Stimulated activated CD4-positive, alpha-beta T cell treated with anti-CD3 and anti-CD28 coated beads, Interleukin-4, amount 100 ng/mL, for 24 hours (primary cell): ENCODE measurements around the gene ATP5F1E.
"Not testable (repeated sequence)": the region's sequence is repeated elsewhere in the genome, so short reads cannot be mapped to it uniquely, and the experiment has no call there.

Experiments used
- DNase-seq: peaks from one replicate; pipeline ENCODE4 v3.0.0-alpha.2; 2020

Gene ATP5F1E

DNA sequence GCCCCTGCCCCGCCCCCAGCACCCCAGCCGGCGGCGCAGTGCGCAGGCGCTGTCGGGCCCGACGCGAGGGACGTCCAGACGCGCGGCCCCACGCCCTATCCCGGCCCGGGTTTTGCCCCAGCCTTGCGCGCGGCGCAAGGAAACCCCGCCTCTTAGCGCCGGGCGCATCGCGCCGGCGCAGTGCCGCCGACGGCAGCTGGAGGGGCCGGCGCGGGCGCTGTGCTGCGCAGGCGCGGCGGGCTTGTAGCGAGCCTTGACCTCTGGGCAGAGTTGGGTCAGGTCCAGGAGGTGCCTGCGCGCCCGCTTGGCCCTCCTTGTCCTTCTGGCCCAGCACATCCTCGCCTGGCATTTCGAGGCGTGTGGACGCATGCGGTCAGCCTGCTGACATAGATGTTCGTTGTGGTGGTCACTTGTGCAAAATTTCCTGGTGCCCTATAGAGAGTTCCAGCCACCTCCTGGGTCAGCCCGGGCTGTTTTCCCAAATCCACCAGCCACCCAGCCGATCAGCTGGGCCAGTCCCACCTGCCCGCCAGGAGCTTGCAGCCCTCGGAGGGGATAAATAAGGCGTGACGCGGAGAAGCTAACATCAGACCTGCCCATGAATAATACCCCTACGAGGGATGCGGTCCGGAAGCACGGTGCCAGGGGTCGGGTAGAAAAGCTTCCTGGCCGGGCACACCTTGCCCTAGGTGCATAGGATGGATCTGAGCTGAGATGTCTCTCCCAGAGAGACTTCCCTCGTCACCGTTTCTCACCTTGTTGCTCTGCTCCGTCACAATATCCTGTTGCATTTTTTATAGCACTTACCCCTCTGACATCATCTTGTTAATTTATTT lies 10.9 kb upstream of the ATP5F1E start:
- peak; percentile 94 for DNase-seq

DNA sequence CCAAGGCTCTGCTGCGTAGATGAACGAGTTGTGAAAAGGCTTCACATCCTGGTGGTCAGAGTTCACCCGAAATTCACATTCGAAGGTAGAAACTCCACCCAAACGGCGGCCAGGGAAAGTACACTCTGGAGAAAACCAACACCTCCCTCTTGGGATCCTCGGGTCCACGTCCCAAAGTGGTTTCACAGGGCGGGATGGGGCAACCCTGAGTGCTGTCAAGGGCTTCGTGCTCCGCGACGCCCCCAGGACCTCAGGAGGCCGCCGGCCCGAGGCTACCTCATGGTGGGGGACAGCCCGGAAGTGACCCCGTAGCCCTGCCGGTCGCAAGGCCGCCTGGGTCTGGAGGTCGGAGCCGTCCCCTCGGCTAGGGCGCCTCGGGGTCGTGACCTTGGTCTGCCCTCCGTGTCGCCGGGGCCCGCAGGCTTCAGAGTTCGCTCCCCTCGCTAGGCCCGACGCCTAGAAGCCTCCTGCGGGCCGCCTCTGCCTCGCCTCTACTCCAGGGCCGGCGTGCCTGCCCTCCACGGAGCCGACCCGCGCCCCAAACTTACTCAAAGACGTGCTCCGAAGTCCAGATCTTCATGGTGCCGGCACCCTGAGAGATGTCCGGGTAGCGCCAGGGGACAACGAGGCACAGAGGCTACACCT lies 10.1 kb upstream of the ATP5F1E start, which contains the start of gene PRELID3B:
PRELID3B (minus strand) TSS at position 636 of the 645 bp plus-strand sequence; CDS start at position 580, 56 bp downstream.
- no peak for DNase-seq

DNA sequence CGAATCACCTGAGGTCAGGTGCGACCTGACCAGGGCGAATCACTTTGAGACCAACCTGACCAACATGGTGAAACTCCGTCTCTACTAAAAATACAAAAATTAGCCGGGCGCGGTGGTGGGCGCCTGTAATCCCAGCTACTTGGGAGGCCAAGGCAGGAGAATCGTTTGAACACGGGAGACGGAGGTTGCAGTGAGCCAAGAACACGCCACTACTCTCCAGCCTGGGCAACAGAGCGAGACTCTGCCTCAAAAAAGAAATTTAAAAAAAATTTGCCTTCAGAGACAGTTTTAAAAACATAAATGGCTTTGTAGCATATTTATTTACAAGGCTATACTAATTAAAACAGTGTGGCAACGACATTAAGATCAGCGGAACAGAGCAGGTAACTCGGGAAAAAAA lies 9.4 kb upstream of the ATP5F1E start:
- DNase-seq, result not testable (repeated sequence)

DNA sequence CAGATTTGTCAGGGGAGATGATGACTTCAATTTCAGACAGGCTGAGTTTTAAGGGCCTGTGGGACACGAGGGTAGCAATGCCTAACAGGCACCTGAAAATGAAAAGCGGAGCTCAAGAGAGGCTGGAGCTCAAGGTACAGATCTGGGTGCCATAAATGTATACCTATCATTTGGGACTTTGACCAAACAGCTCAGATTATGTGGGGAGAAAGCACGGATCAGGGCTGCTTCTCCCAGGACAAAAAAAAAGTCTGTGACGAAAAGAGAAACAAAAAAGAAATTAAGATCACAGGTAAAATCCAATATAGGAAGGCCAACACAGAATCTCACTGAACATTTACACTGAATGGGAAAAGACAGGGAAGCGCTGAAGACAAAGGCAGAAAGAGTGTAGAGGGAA lies 8.5 kb upstream of the ATP5F1E start:
- DNase-seq, result no peak

DNA sequence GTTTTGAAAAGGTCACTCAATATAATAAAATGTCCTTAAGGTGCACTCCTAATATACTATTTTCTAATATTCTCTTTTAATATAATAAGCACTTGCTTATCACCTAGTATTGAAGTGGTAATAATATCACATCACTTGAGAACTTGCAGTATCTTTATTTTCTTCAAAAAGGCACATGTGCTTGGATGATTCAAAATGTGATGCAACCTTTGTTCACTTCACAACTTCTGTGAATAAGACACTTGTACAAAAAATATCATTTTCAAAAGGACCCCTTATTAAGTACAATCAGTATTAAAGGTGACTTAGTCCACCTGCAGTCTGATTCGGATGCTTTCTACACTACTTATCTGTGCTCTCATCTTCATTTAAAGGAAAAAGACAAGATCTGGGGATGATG lies 7.1 kb upstream of the ATP5F1E start:
- DNase-seq, result no peak

DNA sequence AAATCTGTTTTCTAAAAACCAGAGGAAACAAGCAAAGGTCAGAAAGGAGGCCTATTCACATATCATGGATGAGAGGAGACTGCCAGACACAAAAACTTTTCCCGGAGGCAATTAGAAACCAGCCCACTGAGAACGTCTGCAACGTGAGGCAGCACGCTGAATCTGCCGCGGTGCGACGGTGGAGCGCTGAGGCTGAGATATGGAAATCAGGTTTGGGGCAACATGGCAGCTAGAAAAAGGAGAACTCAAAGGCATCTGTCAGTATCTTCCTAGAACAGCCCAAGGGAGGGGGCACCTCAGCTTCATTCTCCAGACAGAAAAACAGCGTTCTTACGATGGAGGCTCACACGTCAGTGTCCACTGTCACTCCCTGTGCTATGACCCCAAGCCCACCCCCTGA lies 5.3 kb upstream of the ATP5F1E start:
- DNase-seq, result no peak

DNA sequence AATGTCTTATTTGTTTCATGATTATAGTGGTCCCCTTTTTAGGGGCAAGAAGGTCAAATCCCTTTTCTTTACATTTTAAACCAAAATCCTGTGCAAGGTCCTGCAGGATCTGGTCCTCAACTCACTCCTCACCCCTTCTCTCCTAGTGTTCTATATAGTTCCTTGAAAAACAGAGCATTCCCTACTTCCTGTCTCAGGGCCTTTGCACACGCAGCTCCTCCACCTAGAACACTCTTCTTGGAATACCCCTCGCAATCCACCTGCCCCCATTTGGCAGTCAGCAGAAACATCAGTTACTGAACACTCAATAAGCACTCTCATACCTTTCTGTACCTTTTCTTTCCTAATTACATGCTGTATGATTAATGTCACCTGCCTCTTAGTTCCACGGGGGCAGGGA lies 3.2 kb upstream of the ATP5F1E start:
- no peak for DNase-seq

DNA sequence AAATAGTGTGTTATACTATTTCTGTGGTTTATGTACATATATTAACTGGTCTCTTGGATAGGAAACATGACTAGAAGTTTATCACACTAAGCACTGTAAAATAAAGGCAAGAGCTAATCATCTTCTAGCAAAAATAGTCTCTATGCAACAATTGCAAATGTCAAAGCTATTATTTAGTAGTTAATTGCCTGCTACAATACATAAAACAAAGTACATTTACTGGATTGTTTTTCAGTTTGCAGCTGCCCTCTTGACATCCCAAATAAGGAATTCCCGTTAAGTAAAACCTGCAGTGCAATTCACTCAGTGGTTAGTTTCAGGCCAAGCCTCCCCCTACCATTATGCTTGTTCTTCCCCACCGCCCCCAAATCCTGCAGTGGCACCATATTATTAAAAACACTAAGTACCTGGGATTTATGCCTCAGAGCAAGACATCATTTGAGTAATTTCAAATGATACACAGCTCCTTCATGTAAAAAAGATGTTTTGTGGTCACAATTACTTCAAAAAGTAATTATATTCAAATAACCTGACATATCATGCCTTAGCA lies 1.6 kb upstream of the ATP5F1E start:
- DNase-seq, result no peak

DNA sequence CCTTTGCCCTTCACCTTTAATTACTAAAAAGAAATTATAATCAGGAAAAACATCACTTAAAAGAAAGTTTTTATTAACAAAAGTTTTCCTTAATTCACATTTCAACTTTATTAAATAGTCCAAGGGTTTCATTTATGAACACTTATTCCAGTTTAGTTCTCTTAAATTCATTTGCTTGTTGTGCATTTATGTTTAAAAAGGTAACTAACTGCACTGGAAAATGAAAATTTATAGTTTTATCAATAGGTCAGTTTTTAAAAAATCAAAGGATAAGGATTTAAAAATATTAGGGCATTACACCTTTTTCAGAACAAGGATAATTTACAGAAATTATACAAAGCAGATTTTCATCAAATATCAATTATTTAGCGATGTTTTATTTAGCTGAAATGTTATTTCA lies 958 bp upstream of the ATP5F1E start:
- DNase-seq, result no peak

DNA sequence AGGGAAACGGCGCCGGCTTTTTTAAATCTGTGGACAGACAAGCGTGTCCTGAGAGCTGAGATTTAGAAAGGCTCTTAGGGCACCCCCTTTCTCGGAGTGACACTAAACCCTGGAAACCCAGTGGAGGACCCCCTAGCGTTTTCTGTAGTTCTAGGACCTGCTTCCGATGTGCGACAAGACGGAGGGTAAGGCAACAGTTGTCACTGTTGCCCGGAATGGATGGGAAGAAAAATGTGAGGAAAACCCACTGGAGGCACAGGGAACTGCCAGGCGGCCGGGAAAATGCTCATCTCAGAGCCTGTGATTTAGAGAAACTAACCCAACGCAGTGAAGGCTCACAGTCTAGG lies 551 bp upstream of the ATP5F1E start:
- DNase-seq, result no peak

DNA sequence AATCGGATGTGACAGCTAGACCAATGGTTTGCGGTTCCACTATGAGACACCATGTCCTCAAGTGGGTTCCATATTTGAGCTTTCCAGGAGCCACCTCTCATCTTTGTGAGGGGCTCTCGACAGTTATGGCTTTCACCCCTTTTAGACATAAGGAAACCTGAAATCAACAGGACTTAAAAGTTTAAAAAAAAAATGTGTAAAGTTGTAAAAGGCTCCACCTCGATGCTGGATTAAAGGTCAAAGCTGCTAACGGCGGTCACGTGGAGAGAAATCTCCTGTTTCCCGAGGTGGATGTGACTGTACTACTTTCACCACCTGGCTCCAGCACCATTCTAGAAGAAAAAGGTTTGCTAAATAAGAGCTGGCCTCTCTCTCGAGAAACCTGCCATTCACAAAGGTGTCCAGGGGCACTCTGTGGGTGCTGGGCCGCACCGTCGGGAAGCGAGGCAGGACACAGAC lies 542 bp downstream of the ATP5F1E start:
- no peak for DNase-seq

DNA sequence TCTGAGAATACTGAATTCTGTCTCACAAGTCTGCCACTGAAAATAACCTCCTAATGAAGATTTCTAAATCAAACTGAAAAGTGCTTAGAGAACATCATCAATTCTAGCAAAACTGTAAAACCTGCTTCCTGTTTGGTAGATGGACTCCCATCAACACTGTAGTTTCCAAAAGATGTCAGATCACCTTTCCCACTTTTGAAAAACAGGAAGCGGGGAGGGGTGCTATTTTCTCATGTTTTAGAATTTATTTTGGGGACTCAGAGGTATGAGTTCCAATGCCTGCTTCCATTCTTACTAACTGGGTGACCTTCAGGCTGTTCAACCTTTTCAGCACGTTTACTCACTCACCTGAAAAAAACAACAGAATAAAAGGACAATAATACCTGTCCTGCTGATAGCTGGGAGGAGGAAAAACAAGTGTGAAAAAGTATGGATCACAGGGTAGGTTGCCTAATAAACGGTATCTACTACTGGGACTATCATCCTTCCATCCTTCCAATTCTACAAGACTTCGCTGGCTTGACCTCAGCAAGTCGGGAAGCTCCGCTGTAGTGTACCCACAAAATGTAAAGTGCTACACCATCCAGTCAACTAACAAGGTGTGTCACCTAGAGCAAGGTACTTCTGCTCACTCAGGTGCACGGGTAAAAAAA lies 1.1 kb downstream of the ATP5F1E start:
- DNase-seq, result no peak

DNA sequence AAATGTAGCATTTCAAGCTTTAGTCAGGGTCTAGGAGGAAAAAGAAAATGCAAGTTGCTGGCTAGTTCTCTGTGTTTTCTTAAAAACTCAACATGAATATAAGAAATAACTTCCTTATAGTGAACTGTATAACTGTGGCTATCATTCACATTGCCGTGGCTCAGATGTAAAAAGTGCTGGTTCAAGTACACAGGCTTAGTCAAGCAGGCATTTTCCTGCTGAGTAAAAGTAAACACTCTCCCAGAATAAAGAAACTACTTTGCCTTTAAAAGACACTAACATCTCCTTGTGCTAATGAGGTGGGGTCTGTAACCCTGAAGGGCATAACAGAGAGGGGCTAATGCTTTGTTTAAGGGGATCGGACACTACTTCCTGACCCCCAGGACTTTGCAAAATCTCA lies 3.3 kb downstream of the ATP5F1E start:
- no peak for DNase-seq

DNA sequence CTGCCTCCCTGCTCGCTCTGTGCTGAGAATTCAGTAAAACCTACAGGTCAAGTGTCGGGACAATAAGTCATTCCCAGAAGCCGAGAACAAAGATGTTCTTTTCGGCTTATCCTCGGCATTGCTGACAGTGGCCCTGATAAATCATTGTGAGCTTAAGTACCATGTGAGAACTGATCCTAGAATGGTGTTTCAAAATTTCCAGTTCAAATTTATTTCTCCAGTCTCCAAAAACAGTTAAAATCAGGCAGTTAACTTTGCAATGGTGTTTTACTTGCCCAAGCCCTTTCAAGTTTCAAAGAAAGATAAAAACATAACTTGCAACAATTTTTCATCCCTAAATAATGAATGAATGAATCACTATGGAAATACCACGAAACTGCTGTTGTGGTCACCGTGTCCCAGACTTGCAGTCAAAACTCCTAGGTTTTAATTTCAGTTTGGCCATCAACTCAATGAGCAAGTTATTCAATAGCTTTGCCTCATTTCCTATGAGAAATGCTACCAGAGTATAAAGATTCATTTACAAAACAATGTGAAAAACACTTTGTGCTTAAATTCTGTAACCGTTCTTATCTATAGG lies 4.3 kb downstream of the ATP5F1E start:
- DNase-seq, result no peak

DNA sequence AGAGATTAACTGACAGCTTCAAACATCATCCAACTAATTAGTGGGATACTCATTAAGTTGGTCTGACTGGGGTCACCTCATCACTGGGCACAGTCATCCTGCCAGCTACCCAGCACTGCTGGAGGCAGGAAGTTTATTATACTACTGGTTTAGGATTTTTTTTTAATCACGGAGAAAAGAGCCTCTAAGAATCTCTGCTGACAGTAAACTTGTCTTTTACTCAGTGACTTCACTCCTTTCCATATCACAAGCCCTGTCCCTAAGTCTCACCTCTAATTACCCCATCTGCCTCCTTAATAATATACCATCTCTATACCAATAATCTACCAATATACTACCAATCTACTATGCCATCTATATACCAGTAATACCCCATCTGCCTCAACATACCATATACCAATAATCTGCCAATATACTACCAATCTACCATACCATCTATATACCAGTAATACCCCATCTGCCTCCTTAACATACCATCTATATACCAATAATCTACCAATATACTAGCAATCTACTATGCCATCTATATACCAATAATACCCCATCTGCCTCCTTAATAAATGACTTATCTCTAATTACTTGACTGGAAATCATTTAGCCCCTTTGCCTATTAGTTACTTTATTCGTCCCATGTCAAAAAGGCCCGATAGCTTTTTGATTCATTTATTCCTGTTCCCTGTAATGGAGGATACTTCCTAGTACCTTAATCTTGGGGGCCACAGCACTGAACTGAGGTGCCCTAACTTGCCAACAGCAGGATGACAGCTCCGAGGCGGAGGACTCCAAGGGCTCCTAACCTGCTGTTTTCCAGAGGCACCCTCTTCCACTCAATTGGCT lies 5.0 kb downstream of the ATP5F1E start:
- DNase-seq, result no peak

DNA sequence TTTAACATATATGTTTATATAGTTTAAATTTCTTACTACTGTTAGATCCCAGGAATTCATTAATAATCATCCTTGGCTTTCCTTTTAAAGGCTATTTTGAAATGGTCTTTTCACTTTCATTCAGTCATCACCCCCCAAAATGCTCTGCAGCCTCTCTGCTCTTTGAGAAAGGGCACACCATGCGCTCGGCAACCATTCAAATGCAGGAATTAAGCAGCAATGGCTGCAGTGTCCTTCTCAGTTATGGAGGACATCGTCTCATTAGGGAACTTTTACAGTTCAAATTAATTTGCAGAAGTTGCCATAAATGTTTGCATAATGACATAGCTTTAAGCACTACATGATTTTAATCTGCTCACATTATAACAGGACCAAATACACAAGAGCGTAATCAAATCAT lies 6.6 kb downstream of the ATP5F1E start:
- DNase-seq, result no peak

DNA sequence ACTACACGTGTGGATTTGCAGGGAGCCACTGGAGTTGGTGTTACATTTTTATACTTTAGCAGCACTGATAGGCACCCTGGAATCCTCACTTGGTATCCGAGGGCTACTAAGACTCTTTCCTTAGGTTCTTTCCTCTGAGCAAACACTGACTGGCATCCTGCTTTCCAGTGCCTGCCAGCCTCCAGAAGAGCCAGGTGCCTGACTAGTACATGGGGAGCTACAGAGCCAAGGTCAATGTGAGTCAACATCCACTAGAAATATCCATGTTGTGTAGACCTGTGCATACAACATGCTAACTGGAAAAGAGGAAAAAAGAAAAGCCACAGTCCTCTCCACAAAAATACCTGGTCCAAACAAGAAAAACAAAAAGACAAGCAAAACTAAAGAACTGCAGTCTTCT lies 7.0 kb downstream of the ATP5F1E start:
- DNase-seq, result no peak

DNA sequence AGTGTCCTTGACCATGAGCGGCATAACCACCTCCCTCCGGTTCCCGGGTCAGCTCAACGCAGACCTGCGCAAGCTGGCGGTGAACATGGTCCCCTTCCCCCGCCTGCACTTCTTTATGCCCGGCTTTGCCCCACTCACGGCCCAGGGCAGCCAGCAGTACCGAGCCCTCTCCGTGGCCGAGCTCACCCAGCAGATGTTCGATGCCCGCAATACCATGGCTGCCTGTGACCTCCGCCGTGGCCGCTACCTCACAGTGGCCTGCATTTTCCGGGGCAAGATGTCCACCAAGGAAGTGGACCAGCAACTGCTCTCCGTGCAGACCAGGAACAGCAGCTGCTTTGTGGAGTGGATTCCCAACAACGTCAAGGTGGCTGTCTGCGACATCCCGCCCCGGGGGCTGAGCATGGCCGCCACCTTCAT lies 8.0 kb downstream of the ATP5F1E start:
- no peak for DNase-seq

DNA sequence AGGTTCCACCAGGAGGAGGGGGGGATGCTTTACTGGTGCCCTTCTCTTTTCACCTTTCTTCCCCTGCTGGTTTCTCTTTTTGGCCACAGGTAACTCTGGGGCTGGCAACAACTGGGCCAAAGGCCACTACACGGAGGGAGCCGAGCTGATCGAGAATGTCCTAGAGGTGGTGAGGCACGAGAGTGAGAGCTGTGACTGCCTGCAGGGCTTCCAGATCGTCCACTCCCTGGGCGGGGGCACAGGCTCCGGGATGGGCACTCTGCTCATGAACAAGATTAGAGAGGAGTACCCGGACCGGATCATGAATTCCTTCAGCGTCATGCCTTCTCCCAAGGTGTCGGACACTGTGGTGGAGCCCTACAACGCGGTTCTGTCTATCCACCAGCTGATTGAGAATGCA lies 8.5 kb downstream of the ATP5F1E start:
- DNase-seq, result no peak

DNA sequence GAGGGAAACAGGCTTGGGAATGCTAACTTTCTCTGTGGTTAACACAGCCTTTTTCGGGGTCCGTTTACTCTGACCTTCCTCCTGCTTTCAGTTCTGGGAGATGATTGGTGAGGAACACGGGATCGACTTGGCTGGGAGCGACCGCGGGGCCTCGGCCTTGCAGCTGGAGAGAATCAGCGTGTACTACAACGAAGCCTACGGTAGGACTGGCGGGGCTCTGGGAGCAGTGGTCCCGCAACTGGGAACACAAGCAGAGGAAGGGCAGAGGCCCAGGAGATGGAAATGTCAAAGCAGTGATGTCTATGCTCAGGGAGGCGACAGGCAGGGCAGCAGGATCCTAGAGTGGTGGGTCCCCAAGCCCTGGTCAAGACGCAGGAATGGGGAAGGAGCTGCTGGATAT lies 9.4 kb downstream of the ATP5F1E start:
- DNase-seq, result no peak

DNA sequence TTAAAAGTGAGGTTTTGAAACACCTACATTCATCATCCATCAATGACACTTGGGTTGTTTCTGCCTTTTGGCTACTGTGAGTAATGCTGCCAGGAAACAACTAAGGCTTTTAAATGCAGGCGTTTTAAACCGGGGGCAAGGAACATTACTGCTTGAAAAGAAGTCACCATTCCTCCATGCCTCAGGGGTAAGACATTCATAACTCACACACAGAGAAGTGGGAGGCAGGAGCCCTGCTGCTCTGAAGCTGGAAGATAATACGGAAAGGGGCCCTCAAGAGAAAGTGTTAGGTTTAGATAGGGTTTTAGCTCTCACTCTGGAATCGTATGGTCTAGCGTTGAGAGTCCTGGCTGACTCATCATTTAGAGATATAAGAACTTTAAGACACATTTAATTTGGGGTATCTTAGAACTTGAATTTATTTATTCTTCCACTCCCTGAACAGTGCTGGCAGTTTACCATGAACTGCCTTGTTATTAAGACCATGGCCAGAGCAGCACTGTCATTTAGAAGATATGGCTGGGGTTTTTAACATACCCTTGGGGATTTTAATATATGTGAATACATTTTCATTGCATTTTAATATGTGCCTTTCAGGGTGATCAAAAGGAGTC lies 11.1 kb downstream of the ATP5F1E start:
- DNase-seq, result no peak

DNA sequence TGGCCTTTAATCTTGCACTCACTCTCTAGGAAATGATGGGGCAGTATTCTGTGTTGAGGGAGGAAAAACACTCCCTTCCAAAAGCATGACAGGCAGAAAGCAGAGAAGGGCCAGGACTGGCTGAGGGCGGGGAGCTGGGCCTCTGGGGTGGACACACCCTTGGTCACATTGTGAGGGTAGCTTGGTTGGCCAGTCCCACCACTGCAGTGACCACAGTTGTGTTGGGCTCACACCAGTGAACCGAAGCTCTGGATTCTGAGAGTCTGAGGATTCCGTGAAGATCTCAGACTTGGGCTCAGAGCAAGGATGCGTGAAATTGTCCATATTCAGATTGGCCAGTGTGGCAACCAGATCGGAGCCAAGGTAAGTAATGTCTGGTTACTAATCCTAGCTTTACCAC lies 12.9 kb downstream of the ATP5F1E start, which contains the start of gene TUBB1:
TUBB1 (plus strand) TSS at position 213 of the 400 bp plus-strand sequence; CDS start at position 307, 94 bp downstream.
- DNase-seq, result no peak
